ENCODE results near the gene SDK1. TPM values are rescaled to one million over a fixed set of nuclear protein-coding genes. Genes with fewer than 3 reads are reported as not detected.

Gene SDK1
- total RNA-seq, 1 donor from 2014 or later = 10.9 TPM

GRCh38 chr7:3552499-3552898 lies 251.4 kb downstream of the SDK1 start:
- peaks cover 7% of the 10 kb centered on the region for H3K36me3 Mint-ChIP-seq (ENCODE audit: low read depth)
- peaks cover 11% of the 10 kb centered on the region for H3K4me1 Mint-ChIP-seq (ENCODE audit: low read depth)
- H3K27ac Mint-ChIP-seq (ENCODE audit: unreplicated experiment) = no peak overlapping the region
- H3K27me3 Mint-ChIP-seq (ENCODE audit: low read depth) = no peaks in the 10 kb centered on the region
- TF ChIP-seq, protein P1, sequence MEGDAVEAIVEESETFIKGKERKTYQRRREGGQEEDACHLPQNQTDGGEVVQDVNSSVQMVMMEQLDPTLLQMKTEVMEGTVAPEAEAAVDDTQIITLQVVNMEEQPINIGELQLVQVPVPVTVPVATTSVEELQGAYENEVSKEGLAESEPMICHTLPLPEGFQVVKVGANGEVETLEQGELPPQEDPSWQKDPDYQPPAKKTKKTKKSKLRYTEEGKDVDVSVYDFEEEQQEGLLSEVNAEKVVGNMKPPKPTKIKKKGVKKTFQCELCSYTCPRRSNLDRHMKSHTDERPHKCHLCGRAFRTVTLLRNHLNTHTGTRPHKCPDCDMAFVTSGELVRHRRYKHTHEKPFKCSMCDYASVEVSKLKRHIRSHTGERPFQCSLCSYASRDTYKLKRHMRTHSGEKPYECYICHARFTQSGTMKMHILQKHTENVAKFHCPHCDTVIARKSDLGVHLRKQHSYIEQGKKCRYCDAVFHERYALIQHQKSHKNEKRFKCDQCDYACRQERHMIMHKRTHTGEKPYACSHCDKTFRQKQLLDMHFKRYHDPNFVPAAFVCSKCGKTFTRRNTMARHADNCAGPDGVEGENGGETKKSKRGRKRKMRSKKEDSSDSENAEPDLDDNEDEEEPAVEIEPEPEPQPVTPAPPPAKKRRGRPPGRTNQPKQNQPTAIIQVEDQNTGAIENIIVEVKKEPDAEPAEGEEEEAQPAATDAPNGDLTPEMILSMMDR (IDR thresholded peaks at IDR 0.05) = no peak
- peaks cover 22% of the 10 kb centered on the region for H3K9me3 Mint-ChIP-seq (ENCODE audit: low read depth)
- DNase-seq (ENCODE audit: low spot score) = no peak
- H3K4me3 Mint-ChIP-seq (ENCODE audit: unreplicated experiment) = no peak overlapping the region

DNA sequence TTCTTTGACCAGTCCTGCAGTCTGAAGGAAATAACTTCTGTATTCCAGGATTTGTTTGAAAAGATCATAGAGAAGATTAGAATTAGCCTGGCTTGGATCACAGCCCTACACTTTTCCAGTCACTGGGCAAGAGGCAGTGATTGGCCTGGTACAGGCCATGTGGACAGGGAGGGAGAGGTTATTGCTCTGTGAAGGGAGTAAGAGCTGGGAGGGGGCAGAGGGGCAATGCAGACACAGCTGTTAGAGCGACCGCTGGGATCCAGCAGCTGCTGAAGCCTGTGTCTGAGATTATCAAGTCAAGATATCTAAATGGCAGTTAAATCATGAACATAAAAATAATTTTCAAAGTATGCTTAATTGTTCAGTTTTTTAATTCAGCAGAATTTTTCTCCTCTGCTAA lies 257.3 kb downstream of the SDK1 start:
- no peak overlapping the region for H3K27ac Mint-ChIP-seq (ENCODE audit: unreplicated experiment)
- H3K9me3 Mint-ChIP-seq (ENCODE audit: low read depth) = peaks cover 22% of the 10 kb centered on the region
- no peak overlapping the region for H3K4me3 Mint-ChIP-seq (ENCODE audit: unreplicated experiment)
- H3K27me3 Mint-ChIP-seq (ENCODE audit: low read depth) = no peaks in the 10 kb centered on the region
- TF ChIP-seq, protein P1 (IDR thresholded peaks at IDR 0.05) = no peak
- H3K36me3 Mint-ChIP-seq (ENCODE audit: low read depth) = peaks cover 7% of the 10 kb centered on the region
- H3K4me1 Mint-ChIP-seq (ENCODE audit: low read depth) = peaks cover 15% of the 10 kb centered on the region
- no peak for DNase-seq (ENCODE audit: low spot score)

- peaks cover 18% of the 10 kb centered on the region for H3K9me3 Mint-ChIP-seq (ENCODE audit: low read depth)
- H3K27me3 Mint-ChIP-seq (ENCODE audit: low read depth) = no peaks in the 10 kb centered on the region
- TF ChIP-seq, protein P1 (IDR thresholded peaks at IDR 0.05) = no peak
- H3K4me3 Mint-ChIP-seq (ENCODE audit: unreplicated experiment) = no peak overlapping the region
- peaks cover 7% of the 10 kb centered on the region for H3K36me3 Mint-ChIP-seq (ENCODE audit: low read depth)
- DNase-seq (ENCODE audit: low spot score) = no peak
- H3K27ac Mint-ChIP-seq (ENCODE audit: unreplicated experiment) = no peak overlapping the region
- peaks cover 15% of the 10 kb centered on the region for H3K4me1 Mint-ChIP-seq (ENCODE audit: low read depth)
Observed at GRCh38 chr7:3559278-3559677, 258.2 kb downstream of the SDK1 start.

DNA sequence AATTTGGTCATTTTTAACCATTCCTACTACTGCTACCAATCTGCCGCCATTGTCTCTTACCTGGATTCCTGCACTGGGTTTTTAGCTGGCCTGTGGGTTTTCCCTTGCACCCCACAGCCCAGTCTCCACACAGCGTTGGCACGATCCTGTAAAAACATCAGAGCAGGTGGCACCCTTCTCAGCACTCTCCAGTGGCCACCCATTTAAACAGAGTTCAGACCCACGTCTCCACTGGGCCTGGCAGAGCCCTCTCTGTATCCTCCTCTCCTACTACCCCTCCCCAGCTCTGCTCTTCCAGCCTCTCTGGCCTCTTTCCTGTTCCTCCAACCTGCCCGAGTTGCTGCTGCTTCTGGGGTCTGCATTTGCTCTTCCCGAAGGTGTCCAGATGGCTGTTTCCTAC lies 259.4 kb downstream of the SDK1 start:
- peaks cover 8% of the 10 kb centered on the region for H3K9me3 Mint-ChIP-seq (ENCODE audit: low read depth)
- no peaks in the 10 kb centered on the region for H3K27me3 Mint-ChIP-seq (ENCODE audit: low read depth)
- H3K36me3 Mint-ChIP-seq (ENCODE audit: low read depth) = peaks cover 2% of the 10 kb centered on the region
- H3K4me3 Mint-ChIP-seq (ENCODE audit: unreplicated experiment) = no peak overlapping the region
- TF ChIP-seq, protein P1 (IDR thresholded peaks at IDR 0.05) = no peak
- peaks cover 15% of the 10 kb centered on the region for H3K4me1 Mint-ChIP-seq (ENCODE audit: low read depth)
- DNase-seq (ENCODE audit: low spot score) = no peak
- no peak overlapping the region for H3K27ac Mint-ChIP-seq (ENCODE audit: unreplicated experiment)

DNA sequence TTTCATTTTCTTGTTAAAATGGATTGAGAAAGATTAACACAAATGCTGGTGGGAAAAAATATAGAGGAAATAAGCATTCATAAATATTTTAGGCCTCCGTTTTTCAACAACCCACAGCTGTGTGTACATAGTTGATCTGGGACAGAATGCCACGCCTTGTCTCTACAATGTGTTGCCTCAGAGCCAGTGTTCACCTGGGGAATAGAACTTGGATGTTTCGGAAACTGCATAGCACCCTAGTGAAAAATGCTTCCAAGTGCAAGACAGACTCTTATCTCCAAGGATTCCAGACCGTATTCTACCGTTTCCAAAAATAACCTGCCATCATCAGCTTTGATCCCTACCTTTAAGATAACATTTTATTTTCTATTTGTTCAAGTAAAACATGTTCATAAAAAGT lies 260.9 kb downstream of the SDK1 start:
- Mint-ChIP-seq H3K9me3 (ENCODE audit: low read depth) (no peaks in the 10 kb centered on the region), H3K36me3 (ENCODE audit: low read depth) (no peaks in the 10 kb centered on the region), H3K27ac (ENCODE audit: unreplicated experiment) (no peak overlapping the region), H3K4me3 (ENCODE audit: unreplicated experiment) (no peak overlapping the region), H3K4me1 (ENCODE audit: low read depth) (peaks cover 21% of the 10 kb centered on the region), H3K27me3 (ENCODE audit: low read depth) (no peaks in the 10 kb centered on the region)
- TF ChIP-seq, protein P1 (IDR thresholded peaks at IDR 0.05) = no peak
- DNase-seq (ENCODE audit: low spot score) = no peak

Measured in chondrocyte (in vitro differentiated cells).